Ishikawa (cell line): Measurements from ENCODE around the gene NCKAP5L.

Experiments
- CREB1 ChIP-seq: IDR thresholded peaks from 2 replicates; pipeline ENCODE4 v1.6.1; 2012; ENCODE audit warnings: low read depth
- EP300 ChIP-seq: IDR thresholded peaks from 2 replicates; pipeline ENCODE4 v1.6.1; 2012; ENCODE audit warnings: borderline replicate concordance
- NFIC ChIP-seq: IDR thresholded peaks from 2 replicates; pipeline ENCODE4 v1.6.1; 2012
- RAD21 ChIP-seq: IDR thresholded peaks from 2 replicates; pipeline ENCODE4 v1.6.1; 2012; ENCODE audit warnings: low read depth
- TAF1 ChIP-seq: IDR thresholded peaks from 2 replicates; pipeline ENCODE4 v1.6.1; 2012; ENCODE audit warnings: low read depth, mild to moderate bottlenecking
- TEAD4 ChIP-seq: IDR thresholded peaks from 2 replicates; pipeline ENCODE4 v1.6.1; 2012
- USF1 ChIP-seq: IDR thresholded peaks from 2 replicates; pipeline ENCODE4 v1.6.1; 2012
- ZBTB7A ChIP-seq: IDR thresholded peaks from 2 replicates; pipeline ENCODE4 v1.6.1; 2012; ENCODE audit warnings: low read depth
- TF ChIP-seq, protein P1 (sequence below): IDR thresholded peaks from 2 replicates; pipeline ENCODE4 v1.6.1; 2012
- TF ChIP-seq, protein P2 (sequence below): IDR thresholded peaks from 2 replicates; pipeline ENCODE4 v1.6.1; 2012; ENCODE audit warnings: low read depth, mild to moderate bottlenecking

DNA sequence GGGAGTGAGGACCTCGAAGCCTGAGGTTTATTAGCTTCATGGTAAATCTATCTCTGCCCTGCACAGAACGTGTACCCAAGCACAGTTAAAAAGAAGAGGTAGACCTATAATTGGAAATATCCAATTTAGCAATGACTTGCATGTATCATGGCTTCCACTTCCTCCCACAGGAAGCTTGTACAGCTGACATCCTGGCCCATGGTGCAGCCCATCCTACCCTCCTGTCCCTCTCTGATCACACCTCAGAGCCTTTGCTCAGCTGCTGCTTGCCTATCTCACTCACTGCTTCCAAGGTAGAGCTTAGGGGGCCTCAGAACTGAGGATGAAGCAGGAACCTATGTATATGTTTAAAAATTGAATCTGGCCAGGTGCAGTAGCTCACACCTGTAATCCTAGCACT, 18.9 kb upstream of the NCKAP5L start:
- TF ChIP-seq, protein P1, sequence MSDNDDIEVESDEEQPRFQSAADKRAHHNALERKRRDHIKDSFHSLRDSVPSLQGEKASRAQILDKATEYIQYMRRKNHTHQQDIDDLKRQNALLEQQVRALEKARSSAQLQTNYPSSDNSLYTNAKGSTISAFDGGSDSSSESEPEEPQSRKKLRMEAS = no peak
- TF ChIP-seq CREB1 = no peak
- TF ChIP-seq, protein P2, sequence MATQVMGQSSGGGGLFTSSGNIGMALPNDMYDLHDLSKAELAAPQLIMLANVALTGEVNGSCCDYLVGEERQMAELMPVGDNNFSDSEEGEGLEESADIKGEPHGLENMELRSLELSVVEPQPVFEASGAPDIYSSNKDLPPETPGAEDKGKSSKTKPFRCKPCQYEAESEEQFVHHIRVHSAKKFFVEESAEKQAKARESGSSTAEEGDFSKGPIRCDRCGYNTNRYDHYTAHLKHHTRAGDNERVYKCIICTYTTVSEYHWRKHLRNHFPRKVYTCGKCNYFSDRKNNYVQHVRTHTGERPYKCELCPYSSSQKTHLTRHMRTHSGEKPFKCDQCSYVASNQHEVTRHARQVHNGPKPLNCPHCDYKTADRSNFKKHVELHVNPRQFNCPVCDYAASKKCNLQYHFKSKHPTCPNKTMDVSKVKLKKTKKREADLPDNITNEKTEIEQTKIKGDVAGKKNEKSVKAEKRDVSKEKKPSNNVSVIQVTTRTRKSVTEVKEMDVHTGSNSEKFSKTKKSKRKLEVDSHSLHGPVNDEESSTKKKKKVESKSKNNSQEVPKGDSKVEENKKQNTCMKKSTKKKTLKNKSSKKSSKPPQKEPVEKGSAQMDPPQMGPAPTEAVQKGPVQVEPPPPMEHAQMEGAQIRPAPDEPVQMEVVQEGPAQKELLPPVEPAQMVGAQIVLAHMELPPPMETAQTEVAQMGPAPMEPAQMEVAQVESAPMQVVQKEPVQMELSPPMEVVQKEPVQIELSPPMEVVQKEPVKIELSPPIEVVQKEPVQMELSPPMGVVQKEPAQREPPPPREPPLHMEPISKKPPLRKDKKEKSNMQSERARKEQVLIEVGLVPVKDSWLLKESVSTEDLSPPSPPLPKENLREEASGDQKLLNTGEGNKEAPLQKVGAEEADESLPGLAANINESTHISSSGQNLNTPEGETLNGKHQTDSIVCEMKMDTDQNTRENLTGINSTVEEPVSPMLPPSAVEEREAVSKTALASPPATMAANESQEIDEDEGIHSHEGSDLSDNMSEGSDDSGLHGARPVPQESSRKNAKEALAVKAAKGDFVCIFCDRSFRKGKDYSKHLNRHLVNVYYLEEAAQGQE = no peak
- no peak for TF ChIP-seq TEAD4
- no peak for TF ChIP-seq RAD21
- TF ChIP-seq EP300 = no peak
- TF ChIP-seq ZBTB7A = no peak
- no peak for TF ChIP-seq TAF1
- no peak for TF ChIP-seq USF1
- TF ChIP-seq NFIC = no peak
